ENCODE measurements around the gene DNAL4.

GRCh38 chr22:38732251-38732815, 61.6 kb downstream of the DNAL4 start:
- TF ChIP-seq CTCF (optimal IDR thresholded peaks at IDR 0.05 in 1 of 3, IDR thresholded peaks at IDR 0.05 in 1 of 3, conservative IDR thresholded peaks at IDR 0.05 in 1 of 3; ENCODE audit: extremely low read depth in 1 of 3, insufficient read depth in 2 of 3, low read length in 3 of 3) (no peak), EZH2 (IDR thresholded peaks at IDR 0.05; ENCODE audit: low read length) (no peak)

Data from keratinocyte (primary cell).